ENCODE measurements around the gene RPL31. TPM values are rescaled to one million over a fixed set of nuclear protein-coding genes. Genes with fewer than 3 reads are reported as not detected.

Gene RPL31
- total RNA-seq, 4 donors from 2014 or later = 638 to 2,401 (median 1,440) TPM

- DNase-seq = no peak
- H3K27me3 ChIP-seq = no peaks in the 10 kb centered on the region
- H3K36me3 ChIP-seq = peaks cover 1 to 70% (median 18%) of the 10 kb centered on the region in 3 donors
- no peak overlapping the region for H3K4me3 ChIP-seq
- no peaks in the 10 kb centered on the region for H3K9me3 ChIP-seq
- no peak overlapping the region for H3K27ac ChIP-seq
- 29% methylated on average over 5 of the region's 5 CpGs for WGBS, 2 donors
- H3K4me1 ChIP-seq = peaks cover 0 to 10% (median 0%) of the 10 kb centered on the region in 3 donors
- TF ChIP-seq POLR2A (IDR thresholded peaks at IDR 0.05) (no peak), CTCF (IDR thresholded peaks at IDR 0.05) (peak; percentile 80 to 89 (median 86))
- intact Hi-C loops (cut with DNase I) = no loop called here
These were observed 10.7 kb downstream of the RPL31 start for GRCh38 chr2:101012706-101013181.

- Histone ChIP-seq H3K4me1 (peaks cover 0 to 10% (median 0%) of the 10 kb centered on the region in 3 donors), H3K27me3 (no peaks in the 10 kb centered on the region), H3K9me3 (no peaks in the 10 kb centered on the region), H3K27ac (no peak overlapping the region), H3K36me3 (peaks cover 0 to 66% (median 24%) of the 10 kb centered on the region in 3 donors), H3K4me3 (no peak overlapping the region)
- no peak for TF ChIP-seq POLR2A (IDR thresholded peaks at IDR 0.05)
- no peak for TF ChIP-seq CTCF (IDR thresholded peaks at IDR 0.05)
- intact Hi-C loops (cut with DNase I) = no loop called here
- 92 to 93% methylated on average over 6 of the region's 6 CpGs for WGBS, 2 donors
- no peak for DNase-seq
These were observed 12.3 kb downstream of the RPL31 start for GRCh38 chr2:101014264-101014857.

GRCh38 chr2:101017371-101017770 is 15.3 kb downstream of the RPL31 start:
- Histone ChIP-seq H3K27ac (no peak overlapping the region), H3K4me3 (no peak overlapping the region), H3K27me3 (no peaks in the 10 kb centered on the region), H3K4me1 (peaks cover 0 to 6% (median 0%) of the 10 kb centered on the region in 3 donors), H3K9me3 (no peaks in the 10 kb centered on the region), H3K36me3 (peaks cover 0 to 71% (median 18%) of the 10 kb centered on the region in 3 donors)
- no peak for DNase-seq
- 74 to 81% methylated on average over 3 of the region's 3 CpGs for WGBS, 2 donors
- TF ChIP-seq POLR2A (IDR thresholded peaks at IDR 0.05) (no peak), CTCF (IDR thresholded peaks at IDR 0.05) (no peak)
- intact Hi-C loops (cut with DNase I) = no loop called here

- intact Hi-C loops (cut with DNase I) = no loop called here
- H3K27me3 ChIP-seq = no peaks in the 10 kb centered on the region
- no peak for DNase-seq
- TF ChIP-seq CTCF (IDR thresholded peaks at IDR 0.05) (no peak), POLR2A (IDR thresholded peaks at IDR 0.05) (no peak)
- H3K27ac ChIP-seq = no peak overlapping the region
- H3K4me1 ChIP-seq = no peaks in the 10 kb centered on the region
- H3K36me3 ChIP-seq = peaks cover 0 to 78% (median 18%) of the 10 kb centered on the region in 3 donors
- WGBS, 2 donors = 62 to 73% methylated on average over 7 to 8 of the region's 8 CpGs
- no peak overlapping the region for H3K4me3 ChIP-seq
- H3K9me3 ChIP-seq = no peaks in the 10 kb centered on the region
These were observed 16.8 kb downstream of the RPL31 start for GRCh38 chr2:101018934-101019333.

GRCh38 chr2:101022221-101022620 is 20.1 kb downstream of the RPL31 start:
- peaks cover 0 to 90% (median 18%) of the 10 kb centered on the region in 3 donors for H3K36me3 ChIP-seq
- no peak for TF ChIP-seq POLR2A (IDR thresholded peaks at IDR 0.05)
- no peak for TF ChIP-seq CTCF (IDR thresholded peaks at IDR 0.05)
- H3K27me3 ChIP-seq = no peaks in the 10 kb centered on the region
- no peaks in the 10 kb centered on the region for H3K9me3 ChIP-seq
- 85 to 89% methylated on average over 9 to 15 of the region's 16 CpGs for WGBS, 2 donors
- H3K27ac ChIP-seq = no peak overlapping the region
- no peak for DNase-seq
- H3K4me3 ChIP-seq = no peak overlapping the region
- no peaks in the 10 kb centered on the region for H3K4me1 ChIP-seq
- intact Hi-C loops (cut with DNase I) = no loop called here
